Stimulated activated CD8-positive, alpha-beta memory T cell treated with anti-CD3 and anti-CD28 coated beads, Interleukin-2, amount 100 ng/mL, for 48 hours (primary cell): Measurements from ENCODE around the gene TMEM168.
"Not testable (repeated sequence)": the region's sequence is repeated elsewhere in the genome, so short reads cannot be mapped to it uniquely, and the experiment has no call there.

Source experiments
- DNase-seq, 2 donors: peaks; one replicate each; pipeline ENCODE4 v3.0.0-alpha.2; 2020; ENCODE audit warnings: low read depth in 2 of 2

Gene TMEM168

DNA sequence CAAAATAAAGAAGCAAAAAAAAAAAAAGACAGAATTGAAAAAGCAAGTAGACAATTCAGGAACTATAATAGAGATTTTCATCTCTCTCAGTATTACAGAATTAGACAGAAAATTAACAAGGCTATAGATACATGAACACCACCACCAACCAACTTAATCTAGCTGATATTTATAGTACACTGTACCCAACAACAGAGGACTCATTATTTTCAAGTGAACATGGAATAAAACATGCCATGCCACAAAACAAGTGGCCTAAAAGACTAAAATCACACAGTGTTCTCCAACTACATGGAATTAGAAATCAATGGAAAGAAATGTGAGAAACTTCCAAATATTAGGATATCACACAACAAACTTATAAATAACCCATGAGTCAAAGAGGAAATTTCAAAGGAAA, 9.1 kb downstream of the TMEM168 start:
- DNase-seq = no peak

DNA sequence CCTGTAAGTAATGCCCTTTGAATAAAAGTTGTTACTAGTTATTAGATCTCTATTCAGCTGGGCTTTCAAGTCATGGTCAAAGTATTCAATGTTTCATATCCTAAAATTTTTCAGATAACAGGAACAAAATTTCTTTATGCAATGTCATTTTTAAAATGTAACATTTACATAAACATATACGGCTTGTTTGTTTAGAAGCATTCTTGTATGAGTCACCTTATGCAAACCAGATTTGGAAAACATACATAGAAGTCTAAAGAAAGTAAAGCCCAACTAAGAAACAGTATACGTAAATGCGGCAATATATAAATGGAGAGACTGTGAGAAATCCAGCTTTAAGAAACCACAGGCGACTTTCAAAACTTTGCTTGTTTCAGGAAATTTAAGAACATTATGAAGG, 10.5 kb downstream of the TMEM168 start:
- no peak for DNase-seq

DNA sequence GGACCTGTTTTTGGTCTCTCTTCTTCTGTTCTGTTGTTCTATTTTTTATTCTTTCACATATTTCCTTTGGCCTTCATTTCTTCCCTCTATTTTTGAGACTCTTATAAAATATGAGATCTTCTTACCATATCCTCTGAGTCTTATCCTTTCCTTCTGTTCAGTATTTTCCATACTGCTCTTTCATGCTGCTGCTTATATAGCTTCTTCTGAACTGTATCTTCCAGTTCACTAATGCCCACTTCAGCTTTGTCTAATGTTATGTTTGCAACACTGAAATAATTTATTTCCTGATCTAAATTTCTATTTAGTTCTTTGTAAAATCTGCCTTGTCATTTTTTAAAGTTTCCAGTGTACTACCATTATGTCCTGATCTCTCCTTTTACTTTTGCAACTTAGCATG, 12.8 kb downstream of the TMEM168 start:
- no peak for DNase-seq

- no peak for DNase-seq
Observed at GRCh38 chr7:112771166-112771565, 19.0 kb downstream of the TMEM168 start.

DNA sequence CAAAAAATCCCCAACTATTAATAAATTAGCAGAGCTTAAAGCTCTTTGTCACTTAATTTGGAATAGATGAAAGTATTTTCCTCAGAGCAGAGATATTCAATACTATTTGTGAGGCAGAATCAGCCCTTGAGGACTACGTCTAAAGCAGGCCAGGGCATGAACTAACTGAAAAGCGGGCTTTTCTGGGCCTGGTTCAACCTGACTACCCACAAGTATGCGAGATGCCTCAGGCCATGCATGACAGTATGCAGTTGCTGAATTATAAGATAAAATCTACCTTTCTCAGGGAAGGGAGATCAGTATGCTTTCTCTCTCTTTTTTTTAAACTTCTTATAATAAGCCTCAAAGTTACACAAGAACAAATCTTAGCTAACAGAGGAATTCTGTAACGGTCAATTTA, 20.1 kb downstream of the TMEM168 start:
- DNase-seq = no peak

GRCh38 chr7:112765105-112765504, 25.1 kb downstream of the TMEM168 start:
- no peak for DNase-seq

GRCh38 chr7:112763996-112764395, 26.2 kb downstream of the TMEM168 start:
- DNase-seq = no peak

DNA sequence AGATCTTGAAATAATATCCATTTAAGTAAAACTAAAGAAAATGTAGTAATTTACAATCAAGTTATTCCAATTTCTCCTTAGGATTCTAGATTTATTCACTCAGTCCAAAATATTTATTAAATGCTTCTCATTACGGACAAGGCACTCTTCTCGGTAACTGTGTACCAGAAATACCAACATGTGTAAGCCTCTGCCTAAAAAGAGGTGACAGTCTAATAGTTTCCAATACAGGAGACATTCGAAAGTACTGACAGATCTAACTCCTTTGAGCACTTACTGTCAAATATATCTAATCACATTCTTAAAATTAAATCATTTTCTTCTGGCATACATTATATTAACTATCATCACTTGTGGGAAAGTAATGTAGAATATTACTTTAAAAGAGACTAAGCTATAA, 26.9 kb downstream of the TMEM168 start:
- DNase-seq = no peak

- no peak for DNase-seq
Observed at GRCh38 chr7:112759905-112760304, 30.3 kb downstream of the TMEM168 start.

- no peak for DNase-seq
Observed at GRCh38 chr7:112757337-112757736, 32.9 kb downstream of the TMEM168 start.

- DNase-seq = no peak
Observed at GRCh38 chr7:112753298-112753697, 36.9 kb downstream of the TMEM168 start.

- no peak for DNase-seq
Observed at GRCh38 chr7:112752576-112752975, 37.6 kb downstream of the TMEM168 start.

GRCh38 chr7:112749775-112750174, 40.4 kb downstream of the TMEM168 start:
- no peak for DNase-seq

DNA sequence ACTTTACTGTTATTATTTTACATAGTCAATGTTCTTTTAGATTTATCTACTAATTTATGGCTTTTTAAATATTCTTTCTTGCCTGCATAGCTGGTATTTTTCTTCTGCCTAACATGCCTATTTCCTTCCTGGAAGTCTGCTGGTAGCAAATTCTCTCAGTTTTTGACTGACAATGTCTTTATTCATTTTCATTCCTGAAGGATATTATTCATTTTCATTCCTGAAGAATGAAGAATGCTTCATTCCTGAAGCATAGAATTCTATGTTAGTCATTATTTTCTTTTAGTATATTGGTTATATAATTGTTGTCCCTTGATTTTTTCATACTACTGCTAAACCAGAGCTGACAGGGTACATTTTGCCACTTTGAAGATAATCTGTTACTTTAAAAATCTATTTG, 41.8 kb downstream of the TMEM168 start:
- no peak for DNase-seq

DNA sequence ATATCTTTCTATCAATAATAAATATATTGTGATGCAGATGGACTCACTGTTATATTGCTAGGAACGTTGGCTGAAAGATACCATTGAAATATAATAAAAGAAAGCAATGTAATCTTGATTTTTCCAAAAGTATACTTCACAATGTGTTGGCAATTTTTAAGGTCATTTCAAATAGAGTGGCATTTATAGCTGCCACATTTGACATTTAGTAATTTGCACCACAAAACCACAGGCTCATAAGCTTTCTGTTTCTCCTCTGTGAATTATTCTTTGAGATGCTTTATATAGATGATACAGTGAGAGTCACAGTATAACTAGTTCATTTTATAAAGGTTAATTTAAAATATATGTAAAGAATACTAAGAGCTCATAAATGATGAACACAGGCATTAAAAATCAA, 44.6 kb downstream of the TMEM168 start:
- no peak for DNase-seq

DNA sequence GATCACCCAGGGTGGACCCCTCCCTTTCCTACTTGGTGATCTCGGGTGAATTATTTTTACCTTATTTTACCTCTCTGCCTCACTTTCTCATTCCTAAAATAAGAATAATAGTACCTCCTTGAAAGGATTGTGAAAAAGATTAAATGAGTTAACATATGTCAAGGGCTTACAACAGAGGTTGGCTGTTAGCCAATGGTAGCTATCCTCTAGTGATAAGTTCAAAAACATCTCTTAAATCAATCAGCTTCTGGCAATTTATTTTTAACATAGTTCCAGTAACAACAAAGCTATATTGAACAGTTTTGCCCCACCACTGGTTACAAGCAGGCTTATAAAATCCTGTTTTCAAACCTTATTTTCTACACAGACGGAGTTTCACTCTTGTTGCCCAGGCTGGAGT, 45.4 kb downstream of the TMEM168 start:
- no peak for DNase-seq

GRCh38 chr7:112743811-112744210, 46.4 kb downstream of the TMEM168 start:
- DNase-seq = no peak

DNA sequence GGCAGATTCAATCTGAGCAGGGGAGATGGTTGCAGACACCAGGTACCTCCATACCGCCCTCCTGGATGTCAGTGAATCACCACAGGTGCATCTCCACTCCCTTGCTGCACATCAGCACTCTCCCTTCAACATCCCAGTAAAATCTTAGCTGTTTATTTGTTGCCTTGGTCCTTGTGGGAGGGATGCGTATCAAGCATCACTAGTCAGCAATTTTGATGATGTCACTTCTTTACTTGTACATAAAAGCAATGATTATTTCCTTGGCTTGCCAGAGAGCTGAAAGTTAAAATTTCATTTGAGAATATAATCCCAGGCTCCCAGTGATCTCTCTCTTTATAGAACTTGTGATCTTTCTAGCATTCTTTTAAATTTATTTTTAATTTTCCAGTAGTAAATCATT, 49.5 kb downstream of the TMEM168 start:
- DNase-seq = no peak

DNA sequence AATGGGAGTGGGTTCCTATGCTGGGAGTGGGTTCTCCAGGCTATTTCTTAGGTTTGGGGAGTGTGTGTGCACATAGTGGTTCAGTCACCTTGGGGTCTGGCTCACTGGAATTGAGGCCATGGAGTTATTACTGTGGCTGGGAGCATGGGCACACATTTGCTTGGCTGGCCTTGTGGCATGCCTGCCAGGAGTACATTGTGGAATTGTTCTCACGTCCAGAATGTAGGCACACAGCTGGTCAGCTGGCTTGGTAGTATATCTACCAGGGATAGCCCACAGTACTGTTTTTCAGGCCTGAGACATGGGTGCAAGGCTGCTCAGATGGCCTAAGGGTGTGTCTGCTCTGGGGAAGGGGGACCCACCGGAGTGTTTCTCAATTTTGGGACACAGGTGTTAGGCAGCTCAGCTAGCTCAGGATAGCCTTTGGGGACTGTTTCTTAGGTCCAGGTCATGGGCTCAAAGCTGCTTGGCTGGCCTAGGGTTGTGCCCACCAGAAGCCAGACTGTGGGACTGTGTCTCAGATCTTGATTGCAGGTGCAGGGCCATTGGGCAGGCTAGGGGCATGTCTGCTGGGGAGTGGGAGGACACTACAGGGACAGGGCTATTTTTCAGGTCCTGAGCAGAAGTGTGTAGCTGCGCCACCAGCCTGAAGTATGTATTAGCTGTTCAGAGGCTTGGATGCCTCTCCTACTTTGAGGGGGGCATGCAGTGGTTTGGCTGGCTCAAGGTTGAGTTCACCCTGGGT, 50.6 kb downstream of the TMEM168 start:
- DNase-seq = no peak

DNA sequence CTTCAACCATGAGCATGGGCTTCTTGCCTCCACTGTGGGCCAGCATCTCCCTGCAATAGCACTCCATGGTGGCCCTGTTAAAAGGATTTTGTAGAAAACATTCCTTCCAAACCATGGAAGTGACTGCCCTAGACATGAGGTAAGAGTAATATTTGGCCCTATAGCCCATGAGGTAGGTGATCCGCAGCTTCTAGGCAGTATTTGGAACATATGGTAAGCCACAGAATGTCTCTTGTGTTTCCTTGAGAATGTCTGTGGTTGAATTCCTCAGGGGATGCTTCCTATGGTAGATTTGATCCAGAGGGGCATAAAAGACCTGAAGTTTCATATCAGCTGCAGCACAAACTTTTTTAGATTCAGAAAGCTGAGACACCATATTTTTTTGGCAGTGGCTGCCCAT, 54.9 kb downstream of the TMEM168 start:
- DNase-seq = no peak

DNA sequence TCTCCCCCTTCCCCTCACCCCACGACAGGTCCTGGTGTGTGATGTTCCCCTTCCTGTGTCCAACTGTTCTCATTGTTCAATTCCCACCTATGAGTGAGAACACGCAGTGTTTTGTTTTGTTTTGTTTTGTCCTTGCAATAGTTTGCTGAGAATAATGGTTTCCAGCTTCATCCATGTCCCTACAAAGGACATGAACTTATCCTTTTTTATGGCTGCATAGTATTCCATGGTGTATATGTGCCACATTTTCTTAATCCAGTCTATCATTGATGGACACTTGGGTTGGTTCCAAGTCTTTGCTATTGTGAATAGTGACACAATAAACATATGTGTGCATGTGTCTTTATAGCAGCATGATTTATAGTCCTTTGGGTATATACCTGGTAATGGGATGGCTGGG, 58.9 kb downstream of the TMEM168 start:
- DNase-seq = not testable (repeated sequence)

- no peak for DNase-seq
Observed at GRCh38 chr7:112726076-112726475, 64.1 kb downstream of the TMEM168 start.

DNA sequence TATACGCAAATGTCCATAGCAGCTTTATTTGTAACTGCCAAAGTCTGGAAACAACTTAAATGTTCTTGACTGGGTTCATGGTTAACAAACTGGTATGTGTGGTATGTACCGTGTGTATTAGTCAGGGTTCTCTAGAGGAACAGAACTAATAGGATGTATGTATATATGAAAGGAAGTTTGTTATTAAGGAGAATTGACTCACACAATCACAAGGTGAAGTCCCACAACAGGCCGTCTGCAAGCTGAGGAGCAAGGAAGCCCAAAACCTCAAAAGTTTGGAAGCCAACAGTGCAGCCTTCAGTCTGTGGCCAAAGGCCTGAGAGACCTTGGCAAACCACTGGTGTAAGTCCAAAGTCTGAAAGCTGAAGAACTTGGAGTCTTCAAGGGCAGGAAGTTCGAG, 66.8 kb downstream of the TMEM168 start:
- DNase-seq = no peak

GRCh38 chr7:112721366-112721765, 68.8 kb downstream of the TMEM168 start:
- DNase-seq = no peak
